Measurements from ENCODE around the gene WDFY1. TPM values are rescaled to one million over a fixed set of nuclear protein-coding genes. Genes with fewer than 3 reads are reported as not detected.

The WDFY1 gene
- total RNA-seq, 2 experiments from 2014 or later: 33.3 to 45.3 TPM

DNA sequence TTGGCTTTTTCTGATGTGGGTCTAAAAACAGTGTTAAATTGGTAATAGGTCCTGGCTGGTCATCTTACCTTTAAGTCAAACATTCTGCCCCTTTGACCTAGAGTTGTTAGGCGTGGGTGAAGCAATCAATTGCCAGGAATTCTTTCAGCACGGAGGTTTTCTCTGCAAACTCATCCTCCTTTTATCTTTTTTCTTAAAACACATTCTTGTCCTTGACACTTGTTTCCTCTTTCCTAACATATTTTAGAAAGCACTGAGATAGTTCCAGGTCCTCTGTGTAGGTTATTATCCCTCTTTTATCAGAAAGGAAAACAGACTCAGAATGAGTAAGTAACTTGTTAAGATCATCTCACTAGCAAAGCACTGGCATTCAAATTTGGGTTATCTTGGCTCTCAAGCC, 89.1 kb downstream of the WDFY1 start:
- H4K20me1 ChIP-seq (ENCODE audit: insufficient read depth, low read length): no peaks in the 10 kb centered on the region
- H2AFZ ChIP-seq (ENCODE audit: low read length): no peak overlapping the region
- no peak overlapping the region for H3K4me3 ChIP-seq (ENCODE audit: low read depth, low read length, poor library complexity, severe bottlenecking)
- peaks cover 6% of the 10 kb centered on the region for H3K4me1 ChIP-seq (ENCODE audit: insufficient read depth, low read length, poor library complexity, severe bottlenecking)
- no peak for DNase-seq (ENCODE audit: low spot score)
- no peaks in the 10 kb centered on the region for H3K79me2 ChIP-seq (ENCODE audit: insufficient read depth, low read depth, low read length)
- no peaks in the 10 kb centered on the region for H3K9me2 ChIP-seq (ENCODE audit: insufficient read depth, low read length)
- TF ChIP-seq, protein P1, sequence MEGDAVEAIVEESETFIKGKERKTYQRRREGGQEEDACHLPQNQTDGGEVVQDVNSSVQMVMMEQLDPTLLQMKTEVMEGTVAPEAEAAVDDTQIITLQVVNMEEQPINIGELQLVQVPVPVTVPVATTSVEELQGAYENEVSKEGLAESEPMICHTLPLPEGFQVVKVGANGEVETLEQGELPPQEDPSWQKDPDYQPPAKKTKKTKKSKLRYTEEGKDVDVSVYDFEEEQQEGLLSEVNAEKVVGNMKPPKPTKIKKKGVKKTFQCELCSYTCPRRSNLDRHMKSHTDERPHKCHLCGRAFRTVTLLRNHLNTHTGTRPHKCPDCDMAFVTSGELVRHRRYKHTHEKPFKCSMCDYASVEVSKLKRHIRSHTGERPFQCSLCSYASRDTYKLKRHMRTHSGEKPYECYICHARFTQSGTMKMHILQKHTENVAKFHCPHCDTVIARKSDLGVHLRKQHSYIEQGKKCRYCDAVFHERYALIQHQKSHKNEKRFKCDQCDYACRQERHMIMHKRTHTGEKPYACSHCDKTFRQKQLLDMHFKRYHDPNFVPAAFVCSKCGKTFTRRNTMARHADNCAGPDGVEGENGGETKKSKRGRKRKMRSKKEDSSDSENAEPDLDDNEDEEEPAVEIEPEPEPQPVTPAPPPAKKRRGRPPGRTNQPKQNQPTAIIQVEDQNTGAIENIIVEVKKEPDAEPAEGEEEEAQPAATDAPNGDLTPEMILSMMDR (conservative IDR thresholded peaks at IDR 0.05; ENCODE audit: low read length): no peak
- TF ChIP-seq EZH2phosphoT487 (IDR thresholded peaks at IDR 0.05; ENCODE audit: borderline replicate concordance, low read depth, low read length): no peak
- H3K4me2 ChIP-seq (ENCODE audit: low read length): no peak overlapping the region
- intact Hi-C loops (cut with micrococcal nuclease; ENCODE audit: unreplicated experiment): no loop called here
- H3K27ac ChIP-seq (ENCODE audit: low read depth, low read length, poor library complexity, severe bottlenecking): no peak overlapping the region
- H3K36me3 ChIP-seq (ENCODE audit: insufficient read depth, low read length): no peaks in the 10 kb centered on the region
- CTCF ChIA-PET (ENCODE audit: unreplicated experiment): no interaction called here
- 0 out of 2 replicates have a peak, but pooled peaks cover 5% of the 10 kb centered on the region for H3K9me3 ChIP-seq (ENCODE audit: low read length)
- POLR2A ChIA-PET: interaction anchor here (0.7 kb wide), 1 partner anchor 16 kb away, joined by 3 read pairs; no protein-coding TSS in a partner anchor
- BruUV-seq (replicated peaks): no TSS peak

- no TSS peak for BruUV-seq (replicated peaks)
- CTCF ChIA-PET (ENCODE audit: unreplicated experiment): no interaction called here
- H3K4me2 ChIP-seq (ENCODE audit: low read length): no peak overlapping the region
- no peak overlapping the region for H2AFZ ChIP-seq (ENCODE audit: low read length)
- H3K27ac ChIP-seq (ENCODE audit: low read depth, low read length, poor library complexity, severe bottlenecking): no peak overlapping the region
- TF ChIP-seq, protein P1 (conservative IDR thresholded peaks at IDR 0.05; ENCODE audit: low read length): no peak
- no peak for TF ChIP-seq EZH2phosphoT487 (IDR thresholded peaks at IDR 0.05; ENCODE audit: borderline replicate concordance, low read depth, low read length)
- H4K20me1 ChIP-seq (ENCODE audit: insufficient read depth, low read length): no peaks in the 10 kb centered on the region
- H3K79me2 ChIP-seq (ENCODE audit: insufficient read depth, low read depth, low read length): no peaks in the 10 kb centered on the region
- peaks cover 6% of the 10 kb centered on the region for H3K4me1 ChIP-seq (ENCODE audit: insufficient read depth, low read length, poor library complexity, severe bottlenecking)
- H3K9me3 ChIP-seq (ENCODE audit: low read length): 0 out of 2 replicates have a peak, but pooled peaks cover 5% of the 10 kb centered on the region
- POLR2A ChIA-PET: no interaction called here
- H3K36me3 ChIP-seq (ENCODE audit: insufficient read depth, low read length): no peaks in the 10 kb centered on the region
- no peak overlapping the region for H3K4me3 ChIP-seq (ENCODE audit: low read depth, low read length, poor library complexity, severe bottlenecking)
- intact Hi-C loops (cut with micrococcal nuclease; ENCODE audit: unreplicated experiment): no loop called here
- DNase-seq (ENCODE audit: low spot score): no peak
- no peaks in the 10 kb centered on the region for H3K9me2 ChIP-seq (ENCODE audit: insufficient read depth, low read length)
Measured at GRCh38 chr2:223855426-223855825, 89.7 kb downstream of the WDFY1 start.

- no peaks in the 10 kb centered on the region for H3K79me2 ChIP-seq (ENCODE audit: insufficient read depth, low read depth, low read length)
- no peaks in the 10 kb centered on the region for H3K36me3 ChIP-seq (ENCODE audit: insufficient read depth, low read length)
- no peak overlapping the region for H3K4me3 ChIP-seq (ENCODE audit: low read depth, low read length, poor library complexity, severe bottlenecking)
- H4K20me1 ChIP-seq (ENCODE audit: insufficient read depth, low read length): no peaks in the 10 kb centered on the region
- H3K9me3 ChIP-seq (ENCODE audit: low read length): peaks cover 11% of the 10 kb centered on the region; the same call in 1 of the 2 replicates
- POLR2A ChIA-PET: no interaction called here
- intact Hi-C loops (cut with micrococcal nuclease; ENCODE audit: unreplicated experiment): no loop called here
- CTCF ChIA-PET (ENCODE audit: unreplicated experiment): no interaction called here
- no peak for TF ChIP-seq EZH2phosphoT487 (IDR thresholded peaks at IDR 0.05; ENCODE audit: borderline replicate concordance, low read depth, low read length)
- TF ChIP-seq, protein P1 (conservative IDR thresholded peaks at IDR 0.05; ENCODE audit: low read length): no peak
- no peak overlapping the region for H3K27ac ChIP-seq (ENCODE audit: low read depth, low read length, poor library complexity, severe bottlenecking)
- peaks cover 6% of the 10 kb centered on the region for H3K4me1 ChIP-seq (ENCODE audit: insufficient read depth, low read length, poor library complexity, severe bottlenecking)
- no peak overlapping the region for H2AFZ ChIP-seq (ENCODE audit: low read length)
- no peaks in the 10 kb centered on the region for H3K9me2 ChIP-seq (ENCODE audit: insufficient read depth, low read length)
- no TSS peak for BruUV-seq (replicated peaks)
- peak overlapping the region; percentile 42; the same call in 1 of the 2 replicates for H3K4me2 ChIP-seq (ENCODE audit: low read length)
- no peak for DNase-seq (ENCODE audit: low spot score)
Measured at GRCh38 chr2:223854741-223855140, 90.4 kb downstream of the WDFY1 start.
